BJ (cell line): Measurements from ENCODE around the gene DENND6A. TPM values are rescaled to one million over a fixed set of nuclear protein-coding genes. Genes with fewer than 3 reads are reported as not detected.

Experiments used
- CTCF ChIA-PET: fragments of 350-600 bp; formaldehyde crosslinking; extraction: SDS; loops from one replicate; lab custom pipeline; 2021; ENCODE audit warnings: antibody characterized with exemption, inconsistent platforms; lab: Yijun Ruan, JAX
- POLR2A ChIA-PET: fragments of 300-600 bp; sonication (Branson Sonifier 250); formaldehyde crosslinking; extraction: SDS; loops from one replicate; lab custom pipeline; 2021; ENCODE audit warnings: antibody characterized with exemption; lab: Charles Lee
- DNase-seq: peaks from one replicate; pipeline ENCODE4 v3.0.0-alpha.2; 2011; ENCODE audit warnings: low read depth
- H3K27me3 ChIP-seq: 2 replicates; pipeline ENCODE4 v1.6.0; 2011; ENCODE audit warnings: low read length; ENCODE audit not compliant: control insufficient read depth, insufficient read depth
- H3K36me3 ChIP-seq: 2 replicates; pipeline ENCODE4 v1.5.1; 2011; ENCODE audit warnings: low read length; ENCODE audit not compliant: control insufficient read depth, insufficient read depth
- H3K4me3 ChIP-seq: 2 replicates; pipeline ENCODE4 v1.5.1; 2011; ENCODE audit warnings: low read depth, mild to moderate bottlenecking, control low read depth, low read length
- CTCF ChIP-seq: IDR thresholded peaks from 2 replicates; pipeline ENCODE4 v1.5.1; 2011; ENCODE audit warnings: low read depth, mild to moderate bottlenecking, control low read depth, inconsistent platforms, low read length, moderate library complexity; ENCODE audit not compliant: insufficient read depth
- polyA plus RNA-seq: library from polyadenylated mRNA; depleted of rRNA; stranded (reverse); fragments of >200 nt; gene quantifications from 2 replicates; pipeline ENCODE4 v1.2.3, GENCODE V29; 2011

DENND6A gene
- polyA plus RNA-seq, 1 experiment: 8.5 TPM

- ChIA-PET CTCF (no interaction called here), POLR2A (no interaction called here)
- Histone ChIP-seq H3K36me3 (0 out of 2 replicates have a peak, but pooled peaks cover 1% of the 10 kb centered on the region), H3K4me3 (no peak overlapping the region), H3K27me3 (no peaks in the 10 kb centered on the region)
- no peak for TF ChIP-seq CTCF
- DNase-seq: no peak
Observed at GRCh38 chr3:57675530-57675929, 17.3 kb downstream of the DENND6A start.

GRCh38 chr3:57673156-57673555 lies 19.7 kb downstream of the DENND6A start:
- Histone ChIP-seq H3K36me3 (no peaks in the 10 kb centered on the region), H3K4me3 (no peak overlapping the region), H3K27me3 (no peaks in the 10 kb centered on the region)
- ChIA-PET POLR2A (no interaction called here), CTCF (no interaction called here)
- no peak for DNase-seq
- no peak for TF ChIP-seq CTCF

- CTCF ChIA-PET: interaction anchor here (1.0 to 1.1 kb wide), 2 partner anchors 9 to 13 kb away, joined by 3 to 4 read pairs; no protein-coding TSS in a partner anchor
- no peaks in the 10 kb centered on the region for H3K27me3 ChIP-seq
- no peak for DNase-seq
- POLR2A ChIA-PET: no interaction called here
- H3K36me3 ChIP-seq: no peaks in the 10 kb centered on the region
- no peak for TF ChIP-seq CTCF
- no peak overlapping the region for H3K4me3 ChIP-seq
Observed at GRCh38 chr3:57670543-57670942, 22.3 kb downstream of the DENND6A start.

- no peak overlapping the region for H3K4me3 ChIP-seq
- H3K36me3 ChIP-seq: 0 out of 2 replicates have a peak, but pooled peaks cover 2% of the 10 kb centered on the region
- TF ChIP-seq CTCF: no peak
- DNase-seq: no peak
- CTCF ChIA-PET: interaction anchor here (1.3 kb wide), 1 partner anchor 9 kb away, joined by 4 read pairs; no protein-coding TSS in a partner anchor
- no peaks in the 10 kb centered on the region for H3K27me3 ChIP-seq
- POLR2A ChIA-PET: no interaction called here
Observed at GRCh38 chr3:57661404-57661803, 31.5 kb downstream of the DENND6A start.

GRCh38 chr3:57659806-57660439 lies 33.0 kb downstream of the DENND6A start:
- no peak for DNase-seq
- Histone ChIP-seq H3K4me3 (no peak overlapping the region), H3K36me3 (peaks cover 2% of the 10 kb centered on the region; the same call in 1 of the 2 replicates), H3K27me3 (no peaks in the 10 kb centered on the region)
- POLR2A ChIA-PET: no interaction called here
- CTCF ChIA-PET: interaction anchor here (0.6 kb wide), 1 partner anchor 172 kb away, joined by 3 read pairs; no protein-coding TSS in a partner anchor
- TF ChIP-seq CTCF: no peak
